ENCODE results near the gene FBXO10. TPM values are rescaled to one million over a fixed set of nuclear protein-coding genes. Genes with fewer than 3 reads are reported as not detected.

Gene FBXO10
- total and polyA plus RNA-seq, 9 donors: 3.0 to 7.2 (median 4.7) TPM

DNA sequence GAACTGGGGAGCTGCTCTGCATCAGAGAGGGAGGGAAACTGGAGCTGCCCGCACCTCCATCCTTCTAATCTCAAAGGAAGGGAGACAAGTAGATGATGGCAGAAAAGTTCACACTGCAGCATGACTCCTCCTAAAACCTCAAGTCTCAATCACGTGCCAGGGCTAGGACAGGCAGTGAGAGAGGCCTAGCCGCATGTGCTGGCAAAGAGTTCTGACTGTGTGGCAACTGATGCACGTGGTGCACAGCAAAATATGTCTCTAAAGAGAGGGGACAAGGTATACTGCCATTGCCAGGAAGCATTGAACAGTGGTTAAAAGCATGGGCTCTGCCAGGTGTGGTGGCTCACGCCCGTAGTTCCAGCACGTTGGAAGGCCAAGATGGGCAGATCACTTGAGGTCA is 38.1 kb downstream of the FBXO10 start:
- H3K36me3 ChIP-seq: no peaks in the 10 kb centered on the region
- TF ChIP-seq, protein P1, sequence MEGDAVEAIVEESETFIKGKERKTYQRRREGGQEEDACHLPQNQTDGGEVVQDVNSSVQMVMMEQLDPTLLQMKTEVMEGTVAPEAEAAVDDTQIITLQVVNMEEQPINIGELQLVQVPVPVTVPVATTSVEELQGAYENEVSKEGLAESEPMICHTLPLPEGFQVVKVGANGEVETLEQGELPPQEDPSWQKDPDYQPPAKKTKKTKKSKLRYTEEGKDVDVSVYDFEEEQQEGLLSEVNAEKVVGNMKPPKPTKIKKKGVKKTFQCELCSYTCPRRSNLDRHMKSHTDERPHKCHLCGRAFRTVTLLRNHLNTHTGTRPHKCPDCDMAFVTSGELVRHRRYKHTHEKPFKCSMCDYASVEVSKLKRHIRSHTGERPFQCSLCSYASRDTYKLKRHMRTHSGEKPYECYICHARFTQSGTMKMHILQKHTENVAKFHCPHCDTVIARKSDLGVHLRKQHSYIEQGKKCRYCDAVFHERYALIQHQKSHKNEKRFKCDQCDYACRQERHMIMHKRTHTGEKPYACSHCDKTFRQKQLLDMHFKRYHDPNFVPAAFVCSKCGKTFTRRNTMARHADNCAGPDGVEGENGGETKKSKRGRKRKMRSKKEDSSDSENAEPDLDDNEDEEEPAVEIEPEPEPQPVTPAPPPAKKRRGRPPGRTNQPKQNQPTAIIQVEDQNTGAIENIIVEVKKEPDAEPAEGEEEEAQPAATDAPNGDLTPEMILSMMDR (IDR thresholded peaks at IDR 0.05): no peak
- TF ChIP-seq EP300 (IDR thresholded peaks at IDR 0.05) (no peak), POLR2A (IDR thresholded peaks at IDR 0.05) (no peak)
- no peak overlapping the region for H3K4me3 ChIP-seq
- no peaks in the 10 kb centered on the region for H3K27me3 ChIP-seq
- DNase-seq: no peak
- intact Hi-C loops (cut with DNase I): no loop called here
- H3K4me1 ChIP-seq (ENCODE audit: insufficient read depth): no peaks in the 10 kb centered on the region
- no peak overlapping the region for H3K27ac ChIP-seq
- H3K9me3 ChIP-seq: no peaks in the 10 kb centered on the region
- 89 to 95% (median 91%) methylated on average over 7 of the region's 7 CpGs for WGBS, 3 donors

DNA sequence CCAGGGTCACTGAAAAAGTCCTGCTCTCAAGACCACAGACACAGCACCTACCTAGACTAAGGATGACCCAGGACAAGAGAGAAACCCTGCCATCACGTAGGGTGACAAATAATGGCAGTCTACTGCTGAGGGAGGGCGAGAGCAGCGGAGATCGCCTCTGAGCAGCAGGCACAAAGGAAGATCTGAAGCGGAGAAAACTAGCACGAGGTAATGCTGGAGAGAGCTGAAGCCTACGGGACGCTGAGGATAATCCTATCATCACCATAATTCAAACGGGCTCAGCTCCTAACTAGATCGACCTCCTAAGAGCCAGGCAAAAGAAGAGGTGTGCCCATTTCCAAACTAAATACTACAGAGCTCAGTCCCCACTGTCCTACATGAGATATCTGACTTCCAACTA is 41.3 kb downstream of the FBXO10 start:
- H3K36me3 ChIP-seq: no peaks in the 10 kb centered on the region
- H3K27me3 ChIP-seq: no peaks in the 10 kb centered on the region
- intact Hi-C loops (cut with DNase I): no loop called here
- DNase-seq: no peak
- TF ChIP-seq, protein P1 (IDR thresholded peaks at IDR 0.05): no peak
- no peak for TF ChIP-seq EP300 (IDR thresholded peaks at IDR 0.05)
- no peak for TF ChIP-seq POLR2A (IDR thresholded peaks at IDR 0.05)
- H3K4me3 ChIP-seq: no peak overlapping the region
- H3K27ac ChIP-seq: no peak overlapping the region
- no peaks in the 10 kb centered on the region for H3K9me3 ChIP-seq
- 73 to 82% (median 75%) methylated on average over 10 of the region's 10 CpGs for WGBS, 3 donors
- H3K4me1 ChIP-seq (ENCODE audit: insufficient read depth): no peaks in the 10 kb centered on the region

DNA sequence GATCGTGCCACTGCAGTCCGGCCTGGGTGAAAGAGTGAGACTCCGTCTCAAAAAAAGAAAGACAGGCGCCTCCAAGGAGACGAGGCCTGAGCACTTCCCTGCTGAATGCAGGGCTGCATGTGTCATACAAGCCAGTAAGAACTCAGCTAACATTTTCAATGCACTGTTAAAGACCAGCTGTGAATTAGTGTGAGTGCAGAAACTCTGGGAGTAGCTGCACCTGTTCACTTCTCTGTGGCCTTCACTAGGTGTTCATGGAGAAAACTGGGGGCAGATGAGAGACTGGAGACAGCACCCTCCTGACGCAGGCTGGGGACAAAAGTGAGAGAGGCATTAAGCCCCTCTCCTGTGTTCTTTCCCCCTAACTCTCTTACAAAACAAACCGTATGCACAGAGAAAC is 41.8 kb downstream of the FBXO10 start:
- no peaks in the 10 kb centered on the region for H3K9me3 ChIP-seq
- TF ChIP-seq, protein P1 (IDR thresholded peaks at IDR 0.05): no peak
- no peak for TF ChIP-seq POLR2A (IDR thresholded peaks at IDR 0.05)
- TF ChIP-seq EP300 (IDR thresholded peaks at IDR 0.05): no peak
- DNase-seq: no peak
- no peaks in the 10 kb centered on the region for H3K36me3 ChIP-seq
- WGBS, 3 donors: 81 to 90% (median 85%) methylated on average over 7 of the region's 7 CpGs
- intact Hi-C loops (cut with DNase I): no loop called here
- H3K4me3 ChIP-seq: no peak overlapping the region
- H3K27ac ChIP-seq: no peak overlapping the region
- H3K27me3 ChIP-seq: no peaks in the 10 kb centered on the region
- no peaks in the 10 kb centered on the region for H3K4me1 ChIP-seq (ENCODE audit: insufficient read depth)

DNA sequence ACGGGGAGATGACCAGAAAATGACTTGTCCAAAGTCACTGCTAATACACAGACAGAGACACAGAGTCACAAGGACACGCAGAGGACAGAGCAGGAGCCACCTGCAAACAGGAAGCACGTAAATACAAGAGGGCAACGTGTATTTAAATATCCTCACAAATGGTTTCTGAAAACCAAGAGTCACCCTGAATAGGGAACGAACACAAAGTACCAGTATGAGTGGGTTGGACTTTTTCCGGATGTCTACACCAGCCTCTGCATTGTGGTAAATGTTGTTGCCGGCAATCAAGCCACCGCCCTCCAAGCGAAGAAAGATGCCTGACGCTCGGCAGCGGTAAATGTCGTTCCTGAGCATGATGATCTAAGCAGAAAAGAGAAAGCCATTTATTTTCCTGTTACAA is 44.5 kb downstream of the FBXO10 start:
- TF ChIP-seq, protein P1 (IDR thresholded peaks at IDR 0.05): no peak
- TF ChIP-seq EP300 (IDR thresholded peaks at IDR 0.05) (no peak), POLR2A (IDR thresholded peaks at IDR 0.05) (no peak)
- 95 to 96% (median 96%) methylated on average over 13 of the region's 13 CpGs for WGBS, 3 donors
- no peaks in the 10 kb centered on the region for H3K36me3 ChIP-seq
- no peaks in the 10 kb centered on the region for H3K9me3 ChIP-seq
- no peak overlapping the region for H3K27ac ChIP-seq
- no peaks in the 10 kb centered on the region for H3K27me3 ChIP-seq
- no peak overlapping the region for H3K4me3 ChIP-seq
- intact Hi-C loops (cut with DNase I): no loop called here
- no peak for DNase-seq
- H3K4me1 ChIP-seq (ENCODE audit: insufficient read depth): no peaks in the 10 kb centered on the region
